ENCODE measurements around the gene CRKL.

CRKL gene

GRCh38 chr22:20976291-20976877, 59.2 kb downstream of the CRKL start:
- no peak for TF ChIP-seq CTCF (IDR thresholded peaks at IDR 0.05; ENCODE audit: control insufficient read depth, insufficient read depth, low read depth, low read length, missing control alignments)
- H3K4me3 ChIP-seq (ENCODE audit: control insufficient read depth, low read depth, low read length) = no peak overlapping the region
- DNase-seq (ENCODE audit: low read depth) = no peak

- TF ChIP-seq CTCF (IDR thresholded peaks at IDR 0.05; ENCODE audit: control insufficient read depth, insufficient read depth, low read depth, low read length, missing control alignments) = no peak
- no peak for DNase-seq (ENCODE audit: low read depth)
- no peak overlapping the region for H3K4me3 ChIP-seq (ENCODE audit: control insufficient read depth, low read depth, low read length)
Observed at GRCh38 chr22:20977019-20977418, 59.8 kb downstream of the CRKL start.

GRCh38 chr22:20977516-20978170, 60.4 kb downstream of the CRKL start:
- no peak for TF ChIP-seq CTCF (IDR thresholded peaks at IDR 0.05; ENCODE audit: control insufficient read depth, insufficient read depth, low read depth, low read length, missing control alignments)
- no peak for DNase-seq (ENCODE audit: low read depth)
- no peak overlapping the region for H3K4me3 ChIP-seq (ENCODE audit: control insufficient read depth, low read depth, low read length)

- no peak for DNase-seq (ENCODE audit: low read depth)
- H3K4me3 ChIP-seq (ENCODE audit: control insufficient read depth, low read depth, low read length) = no peak overlapping the region
- no peak for TF ChIP-seq CTCF (IDR thresholded peaks at IDR 0.05; ENCODE audit: control insufficient read depth, insufficient read depth, low read depth, low read length, missing control alignments)
Observed at GRCh38 chr22:20978419-20978818, 61.2 kb downstream of the CRKL start.

- H3K4me3 ChIP-seq (ENCODE audit: control insufficient read depth, low read depth, low read length) = no peak overlapping the region
- DNase-seq (ENCODE audit: low read depth) = no peak
- no peak for TF ChIP-seq CTCF (IDR thresholded peaks at IDR 0.05; ENCODE audit: control insufficient read depth, insufficient read depth, low read depth, low read length, missing control alignments)
Observed at GRCh38 chr22:20979243-20979809, 62.1 kb downstream of the CRKL start.

- H3K4me3 ChIP-seq (ENCODE audit: control insufficient read depth, low read depth, low read length) = no peak overlapping the region
- no peak for TF ChIP-seq CTCF (IDR thresholded peaks at IDR 0.05; ENCODE audit: control insufficient read depth, insufficient read depth, low read depth, low read length, missing control alignments)
- no peak for DNase-seq (ENCODE audit: low read depth)
Observed at GRCh38 chr22:20979940-20980453, 62.8 kb downstream of the CRKL start.
